ENCODE measurements around the gene GRIA3.
"Not testable (repeated sequence)": the region's sequence is repeated elsewhere in the genome, so short reads cannot be mapped to it uniquely, and the experiment has no call there.

Gene GRIA3

GRCh38 chrX:123339221-123339905 lies 155.3 kb downstream of the GRIA3 start:
- H3K27ac ChIP-seq = no peak overlapping the region
- TF ChIP-seq ZFX (IDR thresholded peaks at IDR 0.05) = no peak
- TF ChIP-seq, protein P1, sequence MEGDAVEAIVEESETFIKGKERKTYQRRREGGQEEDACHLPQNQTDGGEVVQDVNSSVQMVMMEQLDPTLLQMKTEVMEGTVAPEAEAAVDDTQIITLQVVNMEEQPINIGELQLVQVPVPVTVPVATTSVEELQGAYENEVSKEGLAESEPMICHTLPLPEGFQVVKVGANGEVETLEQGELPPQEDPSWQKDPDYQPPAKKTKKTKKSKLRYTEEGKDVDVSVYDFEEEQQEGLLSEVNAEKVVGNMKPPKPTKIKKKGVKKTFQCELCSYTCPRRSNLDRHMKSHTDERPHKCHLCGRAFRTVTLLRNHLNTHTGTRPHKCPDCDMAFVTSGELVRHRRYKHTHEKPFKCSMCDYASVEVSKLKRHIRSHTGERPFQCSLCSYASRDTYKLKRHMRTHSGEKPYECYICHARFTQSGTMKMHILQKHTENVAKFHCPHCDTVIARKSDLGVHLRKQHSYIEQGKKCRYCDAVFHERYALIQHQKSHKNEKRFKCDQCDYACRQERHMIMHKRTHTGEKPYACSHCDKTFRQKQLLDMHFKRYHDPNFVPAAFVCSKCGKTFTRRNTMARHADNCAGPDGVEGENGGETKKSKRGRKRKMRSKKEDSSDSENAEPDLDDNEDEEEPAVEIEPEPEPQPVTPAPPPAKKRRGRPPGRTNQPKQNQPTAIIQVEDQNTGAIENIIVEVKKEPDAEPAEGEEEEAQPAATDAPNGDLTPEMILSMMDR (conservative IDR thresholded peaks at IDR 0.05) = no peak

DNA sequence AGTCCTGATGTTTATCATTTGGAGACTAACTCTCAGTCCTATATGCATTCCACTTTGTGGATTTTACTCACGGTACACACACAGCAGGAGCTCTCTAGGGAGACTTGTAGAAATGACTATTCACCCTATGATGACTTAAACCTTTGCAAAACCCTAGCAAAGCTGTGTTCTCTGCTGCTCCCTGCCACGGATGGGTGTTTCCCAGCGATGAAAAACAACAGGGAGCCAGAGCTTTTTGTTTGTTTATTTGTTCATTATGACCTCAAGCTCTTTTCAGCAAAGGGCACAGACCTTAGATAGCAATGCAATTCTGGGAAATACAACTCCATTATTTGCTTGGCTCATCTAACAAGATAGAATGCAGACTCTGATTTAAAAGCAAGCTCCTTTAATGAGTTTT lies 156.6 kb downstream of the GRIA3 start:
- no peak for TF ChIP-seq ZFX (IDR thresholded peaks at IDR 0.05)
- TF ChIP-seq, protein P1 (conservative IDR thresholded peaks at IDR 0.05) = no peak
- H3K27ac ChIP-seq = no peak overlapping the region

DNA sequence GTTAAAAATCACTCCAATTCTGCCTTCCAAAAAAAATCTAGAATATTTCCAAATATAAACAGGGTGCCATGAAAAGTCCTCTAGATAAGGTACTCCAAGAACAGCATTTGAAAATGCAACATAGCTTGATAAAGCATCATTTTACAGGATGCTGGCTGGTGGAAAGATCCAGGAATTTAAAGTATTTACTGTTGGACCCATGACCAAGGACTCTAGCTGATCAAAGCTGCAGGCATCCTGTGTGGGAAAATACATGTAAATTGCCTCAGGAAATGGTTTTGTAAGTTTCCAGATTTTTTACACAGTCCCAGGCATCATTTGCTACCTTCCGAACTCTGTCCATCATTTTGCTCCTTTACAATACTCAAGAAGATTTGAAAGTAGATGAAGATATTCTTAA lies 164.4 kb downstream of the GRIA3 start:
- TF ChIP-seq ZFX (IDR thresholded peaks at IDR 0.05) = no peak
- TF ChIP-seq, protein P1 (conservative IDR thresholded peaks at IDR 0.05) = no peak
- H3K27ac ChIP-seq = no peak overlapping the region

DNA sequence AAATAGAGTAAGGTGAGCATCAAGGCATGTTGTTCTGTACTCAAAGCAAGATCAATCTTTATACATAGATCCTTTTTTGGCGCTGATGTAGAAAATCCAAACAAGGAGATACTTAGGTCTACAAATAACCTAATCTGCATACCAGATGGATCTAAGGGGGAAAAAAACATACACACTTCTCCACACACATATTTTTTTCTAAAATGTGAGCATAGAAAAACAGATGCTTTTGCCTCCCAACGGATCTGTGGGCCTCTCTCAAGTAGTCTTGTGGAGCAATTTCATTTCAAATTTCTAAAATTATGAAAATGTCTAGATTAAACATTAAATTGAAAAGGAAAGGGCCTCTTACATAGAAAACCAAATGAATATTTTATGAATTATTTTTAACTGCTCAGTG lies 166.1 kb downstream of the GRIA3 start:
- TF ChIP-seq, protein P1 (conservative IDR thresholded peaks at IDR 0.05) = no peak
- no peak for TF ChIP-seq ZFX (IDR thresholded peaks at IDR 0.05)
- no peak overlapping the region for H3K27ac ChIP-seq

- TF ChIP-seq, protein P1 (conservative IDR thresholded peaks at IDR 0.05) = no peak
- TF ChIP-seq ZFX (IDR thresholded peaks at IDR 0.05) = no peak
- no peak overlapping the region for H3K27ac ChIP-seq
Measured at GRCh38 chrX:123357941-123358340, 173.9 kb downstream of the GRIA3 start.

- H3K27ac ChIP-seq = no peak overlapping the region
Measured at GRCh38 chrX:123358457-123358856, 174.4 kb downstream of the GRIA3 start.

DNA sequence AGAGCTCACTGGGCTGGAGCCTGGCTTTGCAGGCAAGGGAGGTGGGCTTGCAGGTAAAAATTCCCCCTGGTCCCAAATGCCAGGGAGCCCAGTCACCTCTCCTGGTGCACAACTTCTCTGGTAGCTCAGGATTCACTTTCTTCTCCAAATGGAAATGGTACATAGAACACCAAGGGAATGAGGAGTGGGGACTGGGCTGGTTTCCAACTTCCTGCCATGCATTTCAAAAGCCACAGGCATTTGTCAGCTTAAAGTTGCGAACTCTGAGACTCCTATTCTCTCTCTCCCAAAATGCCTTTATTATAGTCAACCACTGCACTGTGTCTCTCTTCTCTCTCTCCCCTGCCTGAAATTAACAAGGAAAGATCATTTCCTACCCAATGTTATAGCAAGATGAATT lies 177.3 kb downstream of the GRIA3 start:
- no peak overlapping the region for H3K27ac ChIP-seq
- TF ChIP-seq, protein P1 (conservative IDR thresholded peaks at IDR 0.05) = no peak
- TF ChIP-seq ZFX (IDR thresholded peaks at IDR 0.05) = no peak

More at GRCh38 chrX:123358457-123358856, 174.4 kb downstream of the GRIA3 start:
- TF ChIP-seq, protein P1 (conservative IDR thresholded peaks at IDR 0.05) = no peak
- no peak for TF ChIP-seq ZFX (IDR thresholded peaks at IDR 0.05)

DNA sequence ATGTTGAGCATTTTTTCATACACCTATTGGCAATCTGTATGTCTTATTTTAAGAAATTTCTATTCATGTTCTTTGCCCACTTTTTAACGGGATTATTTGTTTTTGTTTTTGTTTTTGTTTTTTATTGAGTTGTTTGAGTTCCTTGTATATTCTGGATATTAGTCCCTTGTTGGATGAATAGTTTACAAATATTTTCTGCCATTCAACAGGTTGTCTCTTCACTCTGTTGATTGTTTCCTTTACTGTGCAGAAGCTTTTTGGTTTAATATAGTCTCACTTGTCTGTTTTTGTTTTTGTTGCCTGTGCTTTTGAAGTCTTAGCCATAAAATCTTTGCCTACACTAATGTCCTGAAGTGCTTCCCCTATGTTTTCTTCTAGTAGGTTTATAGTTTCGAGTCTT lies 202.1 kb downstream of the GRIA3 start:
- not testable (repeated sequence) for H3K27ac ChIP-seq
